Ascending aorta (tissue), 2 donors: ENCODE measurements around the gene CES2. TPM values are rescaled to one million over a fixed set of nuclear protein-coding genes. Genes with fewer than 3 reads are reported as not detected.

Experiments
- DNase-seq, 2 donors: peaks; one replicate each; pipeline ENCODE4 v3.0.0-alpha.2; 2019; ENCODE audit warnings: low spot score in 2 of 2
- H3K27ac ChIP-seq, 2 donors: fragments of 200-600 bp; sonication (generic); one replicate each; pipeline ENCODE4 v1.5.1; 2016 to 2017; ENCODE audit warnings: mild to moderate bottlenecking in 1 of 2
- H3K27me3 ChIP-seq: fragments of 200-600 bp; sonication (generic); one replicate; pipeline ENCODE4 v1.5.1; 2017
- H3K36me3 ChIP-seq, 2 donors: fragments of 200-600 bp; sonication (generic); one replicate each; pipeline ENCODE4 v1.5.1; 2016
- H3K4me1 ChIP-seq, 2 donors: fragments of 200-600 bp; sonication (generic); one replicate each; pipeline ENCODE4 v1.5.1; 2016 to 2017; ENCODE audit warnings: mild to moderate bottlenecking in 1 of 2
- H3K4me3 ChIP-seq, 2 donors: fragments of 200-600 bp; sonication (generic); one replicate each; pipeline ENCODE4 v1.5.1; 2016 to 2017; ENCODE audit warnings: mild to moderate bottlenecking in 1 of 2
- H3K9me3 ChIP-seq, 2 donors: fragments of 200-600 bp; sonication (generic); one replicate each; pipeline ENCODE4 v1.5.1; 2016
- intact Hi-C: fragments of 100-400 bp; cut with DNase I; formaldehyde crosslinking; loops from one replicate; pipeline ENCODE4 v1.15.1; 2023
- total RNA-seq: library from RNA; depleted of rRNA; stranded (reverse); fragments of >200 nt; gene quantifications from one replicate; pipeline ENCODE4 v1.1.0, GENCODE V29; 2016
- TF ChIP-seq, protein P1 (sequence below), 3 experiments: fragments of 200-600 bp in 2 of 3; fragments of 450-650 bp in 1 of 3; sonication (generic) in 2 of 3; IDR thresholded peaks; one replicate each; pipeline ENCODE4 v1.5.1; 2016 to 2019; ENCODE audit warnings: antibody characterized with exemption in 3 of 3, mild to moderate bottlenecking in 1 of 3, moderate library complexity in 1 of 3

Gene CES2
- total RNA-seq, 1 donor from 2014 or later, result 40.0 TPM

DNA sequence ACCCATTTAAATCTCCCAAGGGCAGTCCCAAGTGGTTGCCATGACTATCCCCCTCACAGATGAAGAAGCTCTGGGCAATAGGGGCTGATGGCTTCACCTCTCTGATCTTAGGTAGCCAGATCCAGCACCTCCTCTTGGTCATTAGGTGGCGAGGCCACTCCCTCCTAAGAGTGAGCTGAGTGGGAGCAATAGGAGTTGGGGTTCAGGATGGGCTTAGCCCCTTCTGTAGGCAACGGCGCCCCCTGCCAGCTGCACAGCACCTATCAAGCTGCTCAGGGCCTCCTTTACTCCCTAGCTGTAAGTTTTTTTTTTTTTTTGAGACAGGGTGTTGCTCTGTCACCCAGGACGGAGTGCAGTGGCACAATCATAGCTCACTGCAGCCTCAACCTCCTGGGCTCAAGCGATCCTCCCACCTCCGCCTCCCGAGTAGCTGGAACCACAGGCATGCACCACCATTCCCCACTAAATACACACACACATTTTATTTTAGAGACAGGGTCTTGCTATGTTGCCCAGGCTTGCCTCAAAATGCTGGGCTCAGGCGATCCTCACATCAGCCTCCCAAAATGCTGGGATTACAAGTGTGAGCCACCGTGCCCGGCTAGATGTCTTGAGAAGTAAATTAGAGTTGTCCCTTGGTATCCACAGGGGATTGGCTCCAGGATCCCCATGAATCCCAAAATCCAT is 6.5 kb upstream of the CES2 start:
- DNase-seq, result no peak
- no peaks in the 10 kb centered on the region for H3K27me3 ChIP-seq
- peaks cover 0 to 5% of the 10 kb centered on the region in 2 donors for H3K36me3 ChIP-seq
- no peak overlapping the region for H3K4me3 ChIP-seq
- H3K4me1 ChIP-seq, result peaks cover 29 to 42% of the 10 kb centered on the region in 2 donors
- TF ChIP-seq, protein P1, sequence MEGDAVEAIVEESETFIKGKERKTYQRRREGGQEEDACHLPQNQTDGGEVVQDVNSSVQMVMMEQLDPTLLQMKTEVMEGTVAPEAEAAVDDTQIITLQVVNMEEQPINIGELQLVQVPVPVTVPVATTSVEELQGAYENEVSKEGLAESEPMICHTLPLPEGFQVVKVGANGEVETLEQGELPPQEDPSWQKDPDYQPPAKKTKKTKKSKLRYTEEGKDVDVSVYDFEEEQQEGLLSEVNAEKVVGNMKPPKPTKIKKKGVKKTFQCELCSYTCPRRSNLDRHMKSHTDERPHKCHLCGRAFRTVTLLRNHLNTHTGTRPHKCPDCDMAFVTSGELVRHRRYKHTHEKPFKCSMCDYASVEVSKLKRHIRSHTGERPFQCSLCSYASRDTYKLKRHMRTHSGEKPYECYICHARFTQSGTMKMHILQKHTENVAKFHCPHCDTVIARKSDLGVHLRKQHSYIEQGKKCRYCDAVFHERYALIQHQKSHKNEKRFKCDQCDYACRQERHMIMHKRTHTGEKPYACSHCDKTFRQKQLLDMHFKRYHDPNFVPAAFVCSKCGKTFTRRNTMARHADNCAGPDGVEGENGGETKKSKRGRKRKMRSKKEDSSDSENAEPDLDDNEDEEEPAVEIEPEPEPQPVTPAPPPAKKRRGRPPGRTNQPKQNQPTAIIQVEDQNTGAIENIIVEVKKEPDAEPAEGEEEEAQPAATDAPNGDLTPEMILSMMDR (IDR thresholded peaks at IDR 0.05), result peak in 2 of 3 experiments; percentile 35 to 36
- intact Hi-C loops, result loop anchor here (5.0 to 10.0 kb wide), 3 partner anchors 47 to 1016 kb away; partner anchors contain the start of genes CMTM4, LCAT and PDP2
- H3K27ac ChIP-seq, result peak overlapping the region; percentile 27 to 28
- H3K9me3 ChIP-seq, result no peaks in the 10 kb centered on the region

DNA sequence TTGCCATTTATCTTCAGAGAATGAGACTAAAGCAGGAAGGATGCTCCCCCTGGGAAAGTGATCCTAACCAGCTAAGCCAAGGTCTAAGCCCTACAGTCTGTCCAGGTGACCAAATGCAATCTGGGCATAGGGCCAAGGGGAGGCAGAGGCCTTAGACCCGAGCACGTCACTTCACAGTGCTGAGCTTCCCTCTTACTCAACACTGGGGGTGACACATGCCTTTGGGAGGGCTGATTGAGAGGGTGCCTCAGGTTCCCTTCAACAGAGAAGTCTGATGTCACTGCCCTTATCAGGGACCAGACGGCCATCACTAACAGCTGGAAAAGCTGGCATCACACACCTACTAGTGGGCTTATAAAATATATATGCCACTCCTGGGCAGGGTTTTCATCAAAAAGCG is 5.1 kb upstream of the CES2 start:
- peaks cover 0 to 5% of the 10 kb centered on the region in 2 donors for H3K36me3 ChIP-seq
- no peak overlapping the region for H3K4me3 ChIP-seq
- H3K4me1 ChIP-seq, result peaks cover 23 to 39% of the 10 kb centered on the region in 2 donors
- intact Hi-C loops, result no loop called here
- H3K27me3 ChIP-seq, result no peaks in the 10 kb centered on the region
- TF ChIP-seq, protein P1 (IDR thresholded peaks at IDR 0.05), result no peak
- no peaks in the 10 kb centered on the region for H3K9me3 ChIP-seq
- DNase-seq, result no peak
- H3K27ac ChIP-seq, result no peak overlapping the region

DNA sequence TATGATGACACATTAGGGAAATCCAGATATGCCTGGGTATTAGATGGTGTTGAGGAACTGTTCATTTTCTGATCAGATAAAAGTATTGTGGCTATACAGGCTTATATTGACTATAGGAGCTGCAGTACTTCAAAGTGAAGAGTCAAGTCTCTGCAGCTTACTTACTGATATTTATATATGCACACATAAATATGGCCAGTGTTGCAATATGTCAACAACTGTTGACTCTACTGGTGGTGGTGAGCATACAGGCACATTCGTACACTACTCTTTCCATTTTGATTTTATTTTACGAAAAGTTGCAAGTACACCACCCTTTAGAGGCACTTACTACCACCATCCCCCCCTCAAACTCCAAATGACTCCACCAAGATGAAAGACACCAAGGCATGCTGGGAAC is 3.7 kb upstream of the CES2 start:
- Histone ChIP-seq H3K27me3 (no peaks in the 10 kb centered on the region), H3K9me3 (no peaks in the 10 kb centered on the region), H3K4me1 (peaks cover 26 to 42% of the 10 kb centered on the region in 2 donors), H3K27ac (no peak overlapping the region), H3K36me3 (peaks cover 0 to 5% of the 10 kb centered on the region in 2 donors), H3K4me3 (no peak overlapping the region)
- TF ChIP-seq, protein P1 (IDR thresholded peaks at IDR 0.05), result no peak
- no peak for DNase-seq
- intact Hi-C loops, result no loop called here

- H3K27ac ChIP-seq, result no peak overlapping the region
- peaks cover 0 to 5% of the 10 kb centered on the region in 2 donors for H3K36me3 ChIP-seq
- H3K27me3 ChIP-seq, result no peaks in the 10 kb centered on the region
- no peak for DNase-seq
- H3K4me3 ChIP-seq, result no peak overlapping the region
- intact Hi-C loops, result no loop called here
- H3K9me3 ChIP-seq, result no peaks in the 10 kb centered on the region
- H3K4me1 ChIP-seq, result peaks cover 21 to 38% of the 10 kb centered on the region in 2 donors
- TF ChIP-seq, protein P1 (IDR thresholded peaks at IDR 0.05), result no peak
These were observed 3.2 kb upstream of the CES2 start for GRCh38 chr16:66932076-66932475.

DNA sequence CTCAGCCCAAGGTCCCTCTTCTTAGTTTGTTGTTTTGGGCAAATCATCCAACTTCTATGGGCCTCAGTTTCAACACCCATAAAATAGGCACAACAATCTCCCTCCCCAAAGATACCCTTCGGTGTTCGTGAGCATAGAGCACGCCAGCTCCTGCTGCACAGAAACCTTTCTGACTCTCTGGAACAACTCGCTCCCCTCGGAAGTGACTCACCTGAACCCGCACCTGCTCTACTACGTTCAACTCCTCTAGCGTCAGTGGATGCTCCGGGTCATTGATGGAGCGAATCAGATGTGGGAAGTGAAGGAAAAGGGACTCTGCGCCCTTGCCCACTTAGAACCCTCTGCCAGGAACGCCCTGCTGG is 1.6 kb upstream of the CES2 start:
- Histone ChIP-seq H3K27ac (peak overlapping the region; percentile 90 to 95), H3K27me3 (no peaks in the 10 kb centered on the region), H3K4me3 (peak overlapping the region; percentile 87 to 94), H3K4me1 (peaks cover 17 to 24% of the 10 kb centered on the region in 2 donors), H3K36me3 (peaks cover 0 to 11% of the 10 kb centered on the region in 2 donors), H3K9me3 (no peaks in the 10 kb centered on the region)
- no peak for DNase-seq
- TF ChIP-seq, protein P1 (IDR thresholded peaks at IDR 0.05), result no peak
- intact Hi-C loops, result loop anchor here (1.0 kb wide), 1 partner anchor 8 kb away; the partner anchor contains the start of gene RRAD
